ENCODE data around the gene GDNF. TPM values are rescaled to one million over a fixed set of nuclear protein-coding genes. Genes with fewer than 3 reads are reported as not detected.

The GDNF gene
- total RNA-seq, 1 experiment from 2014 or later = not detected

- no peaks in the 10 kb centered on the region for H3K4me1 ChIP-seq
- no peaks in the 10 kb centered on the region for H3K4me1 Mint-ChIP-seq (ENCODE audit: low read depth, unreplicated experiment)
- POLR2A ChIA-PET = no interaction called here
- no peak for TF ChIP-seq CTCF (IDR thresholded peaks at IDR 0.05; ENCODE audit: insufficient read depth in 1 of 2, low read depth in 1 of 2, low read length in 1 of 2, severe bottlenecking in 1 of 2, unreplicated experiment in 1 of 2)
- no peak overlapping the region for H3K4me3 Mint-ChIP-seq (ENCODE audit: unreplicated experiment)
- CTCF ChIA-PET = no interaction called here
- peaks cover 12% of the 10 kb centered on the region for H3K27me3 Mint-ChIP-seq (ENCODE audit: insufficient read depth, unreplicated experiment)
- H3K9me3 Mint-ChIP-seq (ENCODE audit: unreplicated experiment) = no peaks in the 10 kb centered on the region
- no peaks in the 10 kb centered on the region for H3K36me3 ChIP-seq (ENCODE audit: control insufficient read depth, insufficient read depth, low read length)
- intact Hi-C loops (cut with micrococcal nuclease; ENCODE audit: unreplicated experiment) = no loop called here
- H3K4me3 ChIP-seq (ENCODE audit: low read depth, low read length) = no peak overlapping the region
- H3K27me3 ChIP-seq (replicated peaks; ENCODE audit: control insufficient read depth, insufficient read depth, low read length) = no peaks in the 10 kb centered on the region
- DNase-seq = no peak
- H3K36me3 Mint-ChIP-seq (ENCODE audit: insufficient read depth, unreplicated experiment) = no peaks in the 10 kb centered on the region
- no peak overlapping the region for H3K27ac Mint-ChIP-seq (ENCODE audit: unreplicated experiment)
- no TSS peak for BruUV-seq (replicated peaks)
- H3K9me3 ChIP-seq = no peaks in the 10 kb centered on the region
These were observed 36.4 kb upstream of the GDNF start for GRCh38 chr5:37876245-37876644.

GRCh38 chr5:37875051-37875787 is 35.4 kb upstream of the GDNF start:
- Histone ChIP-seq H3K4me1 (no peaks in the 10 kb centered on the region), H3K36me3 (ENCODE audit: control insufficient read depth, insufficient read depth, low read length) (no peaks in the 10 kb centered on the region), H3K27me3 (replicated peaks; ENCODE audit: control insufficient read depth, insufficient read depth, low read length) (no peaks in the 10 kb centered on the region), H3K4me3 (ENCODE audit: low read depth, low read length) (no peak overlapping the region), H3K9me3 (no peaks in the 10 kb centered on the region)
- no peak for TF ChIP-seq CTCF (IDR thresholded peaks at IDR 0.05; ENCODE audit: insufficient read depth in 1 of 2, low read depth in 1 of 2, low read length in 1 of 2, severe bottlenecking in 1 of 2, unreplicated experiment in 1 of 2)
- no peak overlapping the region for H3K27ac Mint-ChIP-seq (ENCODE audit: unreplicated experiment)
- H3K9me3 Mint-ChIP-seq (ENCODE audit: unreplicated experiment) = no peaks in the 10 kb centered on the region
- CTCF ChIA-PET = no interaction called here
- H3K4me1 Mint-ChIP-seq (ENCODE audit: low read depth, unreplicated experiment) = no peaks in the 10 kb centered on the region
- POLR2A ChIA-PET = no interaction called here
- BruUV-seq (replicated peaks) = no TSS peak
- H3K27me3 Mint-ChIP-seq (ENCODE audit: insufficient read depth, unreplicated experiment) = peaks cover 12% of the 10 kb centered on the region
- no peak for DNase-seq
- intact Hi-C loops (cut with micrococcal nuclease; ENCODE audit: unreplicated experiment) = no loop called here
- no peak overlapping the region for H3K4me3 Mint-ChIP-seq (ENCODE audit: unreplicated experiment)
- H3K36me3 Mint-ChIP-seq (ENCODE audit: insufficient read depth, unreplicated experiment) = no peaks in the 10 kb centered on the region

- Mint-ChIP-seq H3K27ac (ENCODE audit: unreplicated experiment) (no peak overlapping the region), H3K27me3 (ENCODE audit: insufficient read depth, unreplicated experiment) (peaks cover 10% of the 10 kb centered on the region), H3K36me3 (ENCODE audit: insufficient read depth, unreplicated experiment) (no peaks in the 10 kb centered on the region), H3K9me3 (ENCODE audit: unreplicated experiment) (no peaks in the 10 kb centered on the region), H3K4me3 (ENCODE audit: unreplicated experiment) (no peak overlapping the region), H3K4me1 (ENCODE audit: low read depth, unreplicated experiment) (no peaks in the 10 kb centered on the region)
- POLR2A ChIA-PET = no interaction called here
- CTCF ChIA-PET = no interaction called here
- Histone ChIP-seq H3K4me3 (ENCODE audit: low read depth, low read length) (no peak overlapping the region), H3K4me1 (no peaks in the 10 kb centered on the region), H3K9me3 (no peaks in the 10 kb centered on the region), H3K36me3 (ENCODE audit: control insufficient read depth, insufficient read depth, low read length) (no peaks in the 10 kb centered on the region), H3K27me3 (replicated peaks; ENCODE audit: control insufficient read depth, insufficient read depth, low read length) (no peaks in the 10 kb centered on the region)
- no peak for DNase-seq
- BruUV-seq (replicated peaks) = no TSS peak
- TF ChIP-seq CTCF (IDR thresholded peaks at IDR 0.05; ENCODE audit: insufficient read depth in 1 of 2, low read depth in 1 of 2, low read length in 1 of 2, severe bottlenecking in 1 of 2, unreplicated experiment in 1 of 2) = no peak
- intact Hi-C loops (cut with micrococcal nuclease; ENCODE audit: unreplicated experiment) = no loop called here
These were observed 34.1 kb upstream of the GDNF start for GRCh38 chr5:37873988-37874387.

Measured in Caco-2 (cell line).